H9 (cell line): ENCODE measurements around the gene CDH13. TPM values are rescaled to one million over a fixed set of nuclear protein-coding genes. Genes with fewer than 3 reads are reported as not detected.

Experiments used
- DNase-seq: peaks from one replicate; pipeline ENCODE4 v3.0.0-alpha.2; 2017
- H2AFZ ChIP-seq: one replicate; pipeline ENCODE4 v1.6.1; 2013; ENCODE audit warnings: mild to moderate bottlenecking, low read length, control low read depth, moderate library complexity
- H2AK5ac ChIP-seq: 2 replicates; pipeline ENCODE4 v1.6.1; 2013; ENCODE audit warnings: low read length, control low read depth, mixed read lengths; ENCODE audit not compliant: insufficient read length
- H2BK120ac ChIP-seq: one replicate; pipeline ENCODE4 v1.6.1; 2013; ENCODE audit warnings: low read depth, mild to moderate bottlenecking, low read length, control low read depth, inconsistent platforms; ENCODE audit not compliant: poor library complexity, severe bottlenecking
- H2BK12ac ChIP-seq: 2 replicates; pipeline ENCODE4 v1.6.1; 2013; ENCODE audit warnings: low read length, control low read depth, mixed read lengths, low read depth; ENCODE audit not compliant: insufficient read length
- H2BK15ac ChIP-seq: 2 replicates; pipeline ENCODE4 v1.6.1; 2013; ENCODE audit warnings: low read depth, low read length, control low read depth
- H2BK20ac ChIP-seq: one replicate; pipeline ENCODE4 v1.6.1; 2013; ENCODE audit warnings: low read depth, mild to moderate bottlenecking, low read length, control low read depth, inconsistent platforms; ENCODE audit not compliant: poor library complexity, severe bottlenecking
- H2BK5ac ChIP-seq: 2 replicates; pipeline ENCODE4 v1.6.1; 2013; ENCODE audit warnings: low read length, control low read depth, mixed read lengths; ENCODE audit not compliant: insufficient read length
- H3K14ac ChIP-seq: 2 replicates; pipeline ENCODE4 v1.6.1; 2013; ENCODE audit warnings: low read length, control low read depth; ENCODE audit not compliant: insufficient read depth
- H3K18ac ChIP-seq: 2 replicates; pipeline ENCODE4 v1.6.1; 2013; ENCODE audit warnings: low read depth, mild to moderate bottlenecking, mixed read lengths, low read length, control low read depth; ENCODE audit not compliant: insufficient read length
- H3K23ac ChIP-seq: 2 replicates; pipeline ENCODE4 v1.6.1; 2013; ENCODE audit warnings: low read length, control low read depth, mixed read lengths, low read depth; ENCODE audit not compliant: insufficient read length
- H3K23me2 ChIP-seq: 2 replicates; pipeline ENCODE4 v1.6.1; 2013; ENCODE audit warnings: low read depth, mild to moderate bottlenecking, mixed read lengths, low read length, control low read depth; ENCODE audit not compliant: insufficient read length, poor library complexity, severe bottlenecking
- H3K27ac ChIP-seq: 2 replicates; pipeline ENCODE4 v1.5.1; 2013; ENCODE audit warnings: low read length, control low read depth, mixed read lengths, low read depth; ENCODE audit not compliant: insufficient read length
- H3K27me3 ChIP-seq: 2 replicates; pipeline ENCODE4 v1.6.1; 2013; ENCODE audit warnings: low read length, control low read depth, inconsistent platforms; ENCODE audit not compliant: insufficient read depth
- H3K4ac ChIP-seq: 2 replicates; pipeline ENCODE4 v1.6.1; 2013; ENCODE audit warnings: low read depth, mild to moderate bottlenecking, control low read depth, inconsistent platforms, low read length, moderate library complexity
- H3K4me1 ChIP-seq: 2 replicates; pipeline ENCODE4 v1.6.1; 2013; ENCODE audit warnings: low read length, control low read depth, inconsistent platforms; ENCODE audit not compliant: insufficient read depth
- H3K4me2 ChIP-seq: 2 replicates; pipeline ENCODE4 v1.6.1; 2013; ENCODE audit warnings: low read length, control low read depth, mixed read lengths; ENCODE audit not compliant: insufficient read length, insufficient read depth
- H3K56ac ChIP-seq: 2 replicates; pipeline ENCODE4 v1.6.1; 2013; ENCODE audit warnings: low read depth, mild to moderate bottlenecking, mixed read lengths, low read length, control low read depth; ENCODE audit not compliant: insufficient read length
- H3K79me1 ChIP-seq: 2 replicates; pipeline ENCODE4 v1.6.1; 2013; ENCODE audit warnings: low read depth, mild to moderate bottlenecking, moderate library complexity, low read length, control low read depth, inconsistent platforms; ENCODE audit not compliant: insufficient read depth, poor library complexity, severe bottlenecking
- H3K79me2 ChIP-seq: 2 replicates; pipeline ENCODE4 v1.6.1; 2013; ENCODE audit warnings: low read length, control low read depth, inconsistent platforms; ENCODE audit not compliant: insufficient read depth
- H3K9ac ChIP-seq: 2 replicates; pipeline ENCODE4 v1.6.1; 2013; ENCODE audit warnings: low read length, control low read depth, mixed read lengths; ENCODE audit not compliant: insufficient read length; ENCODE audit errors: extremely low read depth
- H3K9me3 ChIP-seq: one replicate; pipeline ENCODE4 v1.6.1; 2013; ENCODE audit warnings: low read depth, low read length, inconsistent platforms; ENCODE audit not compliant: control insufficient read depth
- H3T11ph ChIP-seq: one replicate; pipeline ENCODE4 v1.6.1; 2013; ENCODE audit warnings: mild to moderate bottlenecking, low read length, control low read depth, inconsistent platforms
- H4K20me1 ChIP-seq: one replicate; pipeline ENCODE4 v1.6.1; 2013; ENCODE audit not compliant: control insufficient read depth, insufficient read length, insufficient read depth
- H4K5ac ChIP-seq: 2 replicates; pipeline ENCODE4 v1.6.1; 2013; ENCODE audit warnings: low read depth, mild to moderate bottlenecking, mixed read lengths, low read length, control low read depth; ENCODE audit not compliant: insufficient read length
- H4K8ac ChIP-seq: replicated peaks from 2 replicates; pipeline ENCODE4 v1.6.1; 2013; ENCODE audit warnings: low read length, control low read depth, mixed read lengths, low read depth; ENCODE audit not compliant: insufficient read length
- H4K91ac ChIP-seq: 2 replicates; pipeline ENCODE4 v1.6.1; 2013; ENCODE audit warnings: low read depth, mild to moderate bottlenecking, moderate library complexity, mixed read lengths, low read length, control low read depth; ENCODE audit not compliant: insufficient read length
- H3K27ac Mint-ChIP-seq, 3 experiments: 2 replicates in 2 of 3; 3 replicates in 1 of 3; pipeline ENCODE4 v1.8.0; 2020 to 2021; ENCODE audit warnings: mixed read lengths in 3 of 3, mild to moderate bottlenecking in 1 of 3, moderate library complexity in 1 of 3
- H3K27me3 Mint-ChIP-seq: 2 replicates; pipeline ENCODE4 v1.8.0; 2021; ENCODE audit warnings: low read depth, mild to moderate bottlenecking, moderate library complexity, mixed read lengths
- H3K36me3 Mint-ChIP-seq, 3 experiments: 2 replicates in 2 of 3; 3 replicates in 1 of 3; pipeline ENCODE4 v1.8.0; 2020 to 2021; ENCODE audit warnings: low read depth in 3 of 3, mixed read lengths in 3 of 3; ENCODE audit not compliant: insufficient read depth in 1 of 3
- H3K4me1 Mint-ChIP-seq, 2 experiments: 2 replicates each; pipeline ENCODE4 v1.8.0; 2020; ENCODE audit warnings: mixed read lengths in 2 of 2
- H3K4me3 Mint-ChIP-seq, 2 experiments: 2 replicates in 1 of 2; 3 replicates in 1 of 2; pipeline ENCODE4 v1.8.0; 2020 to 2021; ENCODE audit warnings: mild to moderate bottlenecking in 2 of 2, mixed read lengths in 2 of 2, moderate library complexity in 1 of 2
- H3K9me3 Mint-ChIP-seq, 2 experiments: 2 replicates in 1 of 2; 3 replicates in 1 of 2; pipeline ENCODE4 v1.8.0; 2020; ENCODE audit warnings: mild to moderate bottlenecking in 2 of 2, mixed read lengths in 2 of 2, moderate library complexity in 1 of 2
- CTCF ChIP-seq: fragments of 200-600 bp; sonication (generic); conservative IDR thresholded peaks from 3 replicates; pipeline ENCODE4 v1.8.0; 2021; ENCODE audit warnings: antibody characterized with exemption, mild to moderate bottlenecking
- WGBS: extraction: QIAGEN DNeasy Blood & Tissue Kit; methylation state at CpG from one replicate; pipeline ENCODE4 v1.1.7; 2013; ENCODE audit warnings: missing lambda C conversion rate, low lambda C conversion rate, mixed read lengths; ENCODE audit not compliant: insufficient read length; ENCODE audit errors: extremely low coverage; 5-methylcytosine and 5-hydroxymethylcytosine counted together
- total RNA-seq: library from RNA; stranded (reverse); gene quantifications from 2 replicates; pipeline ENCODE4 v1.2.1, GENCODE V29; 2021

Gene CDH13
- total RNA-seq, 1 experiment from 2014 or later, result 1.5 TPM

GRCh38 chr16:82628711-82629110 lies 1.9 kb downstream of the CDH13 start:
- TF ChIP-seq CTCF, result no peak
- Histone ChIP-seq H2BK5ac (no peak overlapping the region), H3K9ac (no peak overlapping the region), H2BK15ac (no peak overlapping the region; the same call in 1 of the 2 replicates), H3K23ac (no peak overlapping the region), H2BK20ac (no peak overlapping the region), H3K18ac (no peak overlapping the region), H3K79me2 (no peaks in the 10 kb centered on the region), H2BK12ac (no peak overlapping the region), H2AFZ (no peak overlapping the region), H4K91ac (no peak overlapping the region), H4K5ac (no peak overlapping the region), H3K27me3 (peaks cover 24% of the 10 kb centered on the region; the same call in 1 of the 2 replicates), H3K56ac (no peak overlapping the region), H4K20me1 (no peaks in the 10 kb centered on the region), H3K9me3 (no peaks in the 10 kb centered on the region), H3K4me2 (no peak overlapping the region), H3K79me1 (no peaks in the 10 kb centered on the region), H2BK120ac (no peak overlapping the region), H3K4me1 (peaks cover 10% of the 10 kb centered on the region), H3T11ph (no peak overlapping the region), H3K23me2 (peaks cover 17% of the 10 kb centered on the region), H2AK5ac (no peak overlapping the region), H3K4ac (no peak overlapping the region), H4K8ac (no peak overlapping the region), H3K14ac (no peak overlapping the region), H3K27ac (no peak overlapping the region)
- Mint-ChIP-seq H3K27ac (no peak overlapping the region), H3K9me3 (peaks cover 4% of the 10 kb centered on the region in 2 experiments; a peak in 2 of 5 replicates), H3K36me3 (peaks cover 0 to 9% (median 2%) of the 10 kb centered on the region in 3 experiments; a peak in 4 of 7 replicates), H3K4me3 (no peak overlapping the region), H3K27me3 (peaks cover 59% of the 10 kb centered on the region), H3K4me1 (peaks cover 27 to 28% of the 10 kb centered on the region in 2 experiments)
- WGBS, result no CpG with 5 or more reads among the region's 3 CpGs
- no peak for DNase-seq
